Left lung (tissue), 10 donors: ENCODE measurements around the gene SATB2. TPM values are rescaled to one million over a fixed set of nuclear protein-coding genes. Genes with fewer than 3 reads are reported as not detected.

Experiments used
- ATAC-seq: fragments of 200-7000 bp; cut with Tn5 transposase; one replicate; pipeline ENCODE4 v1.9.1; 2020; ENCODE audit warnings: moderate library complexity
- DNase-seq, 4 donors: peaks; one replicate each; pipeline ENCODE4 v3.0.0-alpha.2; 2013 to 2020
- H3K27ac ChIP-seq, 2 donors: fragments of 200-600 bp; sonication (generic) in 1 of 2; one replicate each; pipeline versions ENCODE4 v1.5.0 to v1.8.0; 2020 to 2021
- H3K27me3 ChIP-seq, 2 donors: fragments of 200-600 bp; sonication (generic) in 1 of 2; one replicate each; pipeline versions ENCODE4 v1.5.0 to v1.8.0; 2020 to 2021
- H3K36me3 ChIP-seq, 2 donors: fragments of 200-600 bp; sonication (generic) in 1 of 2; one replicate each; pipeline versions ENCODE4 v1.5.0 to v1.8.0; 2020 to 2021
- H3K4me1 ChIP-seq, 2 donors: fragments of 200-600 bp; one replicate each; pipeline ENCODE4 v1.8.0; 2021
- H3K4me3 ChIP-seq, 2 donors: fragments of 200-600 bp; sonication (generic) in 1 of 2; one replicate each; pipeline versions ENCODE4 v1.5.0 to v1.8.0; 2020 to 2021; ENCODE audit warnings: mild to moderate bottlenecking in 1 of 2
- H3K9me3 ChIP-seq, 2 donors: fragments of 200-600 bp; sonication (generic) in 1 of 2; one replicate each; pipeline versions ENCODE4 v1.5.0 to v1.8.0; 2020 to 2021
- intact Hi-C, 2 donors: fragments of 100-400 bp; cut with DNase I; formaldehyde crosslinking; loops; one replicate each; pipeline versions ENCODE4 v1.11.2 to v1.14.2; 2022
- polyA plus RNA-seq, 6 donors: library from polyadenylated mRNA; unstranded; fragments of 120-200 nt; gene quantifications; one replicate each; pipeline ENCODE4 v1.2.1, GENCODE V29; 2013; ENCODE audit not compliant: insufficient read length in 6 of 6
- total RNA-seq, 2 donors: library from RNA; stranded (reverse); fragmentation: NEBNext Ultra II Directional; extraction: Animal tissue kit (Norgen Biotek cat#: 25700); gene quantifications; one replicate each; pipeline ENCODE4 v1.2.1, GENCODE V29; 2021
- TF ChIP-seq, protein P1 (sequence below), 2 donors: fragments of 200-600 bp; sonication (generic) in 1 of 2; IDR thresholded peaks; one replicate each; pipeline versions ENCODE4 v1.5.0 to v1.8.0; 2021; ENCODE audit warnings: antibody characterized with exemption in 2 of 2
- donor health status: DM: no; HTN: yes; CAD: no.
- donor health status: DM: no; HTN: no; CAD: no.

SATB2 gene
- total and polyA plus RNA-seq, 8 donors = 2.9 to 4.5 (median 3.8) TPM

DNA sequence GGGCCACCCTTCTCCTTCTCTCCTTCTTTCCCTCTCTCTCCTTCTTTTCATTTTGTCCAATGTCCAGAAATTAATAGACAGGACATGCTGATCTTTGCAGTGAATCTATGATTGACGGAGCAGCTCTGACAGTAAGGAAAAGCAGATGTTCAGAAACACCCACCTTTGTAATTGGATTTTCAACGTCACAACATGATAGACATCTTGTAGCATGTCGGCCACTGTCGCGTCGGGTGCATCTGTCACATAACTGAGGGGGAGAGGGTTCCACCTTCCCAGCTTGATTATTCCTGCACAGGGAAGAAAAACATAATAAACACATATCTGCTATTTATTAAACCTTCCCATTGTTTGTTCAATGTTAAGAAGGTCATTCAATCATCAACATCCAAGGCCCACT is 76.2 kb downstream of the SATB2 start:
- peaks cover 0 to 7% of the 10 kb centered on the region in 2 donors for H3K27me3 ChIP-seq
- intact Hi-C loops = no loop called here
- TF ChIP-seq, protein P1, sequence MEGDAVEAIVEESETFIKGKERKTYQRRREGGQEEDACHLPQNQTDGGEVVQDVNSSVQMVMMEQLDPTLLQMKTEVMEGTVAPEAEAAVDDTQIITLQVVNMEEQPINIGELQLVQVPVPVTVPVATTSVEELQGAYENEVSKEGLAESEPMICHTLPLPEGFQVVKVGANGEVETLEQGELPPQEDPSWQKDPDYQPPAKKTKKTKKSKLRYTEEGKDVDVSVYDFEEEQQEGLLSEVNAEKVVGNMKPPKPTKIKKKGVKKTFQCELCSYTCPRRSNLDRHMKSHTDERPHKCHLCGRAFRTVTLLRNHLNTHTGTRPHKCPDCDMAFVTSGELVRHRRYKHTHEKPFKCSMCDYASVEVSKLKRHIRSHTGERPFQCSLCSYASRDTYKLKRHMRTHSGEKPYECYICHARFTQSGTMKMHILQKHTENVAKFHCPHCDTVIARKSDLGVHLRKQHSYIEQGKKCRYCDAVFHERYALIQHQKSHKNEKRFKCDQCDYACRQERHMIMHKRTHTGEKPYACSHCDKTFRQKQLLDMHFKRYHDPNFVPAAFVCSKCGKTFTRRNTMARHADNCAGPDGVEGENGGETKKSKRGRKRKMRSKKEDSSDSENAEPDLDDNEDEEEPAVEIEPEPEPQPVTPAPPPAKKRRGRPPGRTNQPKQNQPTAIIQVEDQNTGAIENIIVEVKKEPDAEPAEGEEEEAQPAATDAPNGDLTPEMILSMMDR (IDR thresholded peaks at IDR 0.05) = no peak
- ATAC-seq (no peak), DNase-seq (no peak)
- no peaks in the 10 kb centered on the region for H3K36me3 ChIP-seq
- H3K4me3 ChIP-seq = no peak overlapping the region
- no peak overlapping the region for H3K27ac ChIP-seq
- H3K9me3 ChIP-seq = no peaks in the 10 kb centered on the region
- H3K4me1 ChIP-seq = no peaks in the 10 kb centered on the region

DNA sequence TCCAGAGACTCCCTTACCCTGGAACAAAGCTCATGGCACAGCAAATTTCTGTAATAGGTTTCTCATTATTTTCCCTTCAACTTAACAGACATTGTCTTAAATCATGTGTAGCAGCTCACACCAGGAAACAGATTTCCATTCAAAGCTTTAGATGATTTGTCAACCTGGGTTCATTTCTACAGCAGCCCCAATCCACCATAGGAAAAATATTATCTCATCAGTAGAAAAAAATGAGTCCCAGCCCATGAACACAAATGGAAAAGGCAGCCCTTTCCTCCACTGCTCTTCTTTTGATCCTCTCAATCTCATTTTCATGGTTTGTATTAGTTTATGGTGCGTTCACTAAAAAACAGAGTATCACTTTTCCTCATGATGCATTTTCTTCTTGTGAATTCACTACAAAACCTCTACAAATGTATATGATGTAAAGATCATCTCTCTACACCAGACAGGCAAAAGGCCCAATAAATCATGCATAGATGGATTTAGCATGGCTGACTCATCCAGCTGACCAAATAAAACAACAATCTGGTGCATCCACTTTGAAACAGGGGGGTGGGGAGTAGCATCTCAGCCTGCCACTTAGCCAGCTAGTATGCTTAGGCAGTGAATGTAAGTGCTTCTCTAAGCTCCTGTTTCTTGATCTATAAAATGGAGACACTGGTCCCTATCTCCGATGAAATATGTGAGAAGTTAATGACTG is 78.6 kb downstream of the SATB2 start:
- Histone ChIP-seq H3K27ac (no peak overlapping the region), H3K9me3 (no peaks in the 10 kb centered on the region), H3K27me3 (peaks cover 0 to 7% of the 10 kb centered on the region in 2 donors), H3K36me3 (no peaks in the 10 kb centered on the region), H3K4me3 (no peak overlapping the region), H3K4me1 (no peaks in the 10 kb centered on the region)
- TF ChIP-seq, protein P1 (IDR thresholded peaks at IDR 0.05) = no peak
- intact Hi-C loops = no loop called here
- DNase-seq (no peak), ATAC-seq (no peak)

DNA sequence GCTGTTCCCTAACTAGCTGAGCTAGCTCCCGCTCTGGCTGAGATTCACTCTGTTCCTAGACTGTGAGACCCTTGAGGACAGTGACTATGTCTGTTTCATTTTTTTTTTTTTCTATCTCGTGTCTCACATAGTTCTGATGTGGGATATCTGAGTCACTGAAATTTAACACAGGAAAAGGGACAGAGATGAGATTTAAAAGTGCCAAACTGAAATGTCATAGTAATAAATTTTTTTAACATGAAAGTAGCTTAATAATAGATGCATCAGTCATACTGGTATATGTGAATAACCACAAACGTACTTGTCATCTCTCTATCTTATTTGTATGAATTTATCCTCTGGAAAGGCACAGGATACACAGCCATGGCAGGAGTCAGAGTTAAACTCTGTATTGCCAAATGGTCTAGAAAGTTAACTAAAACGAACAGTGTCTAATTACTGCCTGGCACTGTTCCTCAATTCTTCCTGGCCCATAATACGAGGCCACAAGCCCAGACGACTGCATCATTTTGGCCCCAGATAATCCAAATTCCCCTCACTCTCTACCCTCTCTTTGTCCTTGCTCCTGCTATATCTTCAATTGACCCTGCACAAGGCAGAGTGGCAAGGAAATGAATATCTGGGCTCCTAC is 87.5 kb downstream of the SATB2 start:
- TF ChIP-seq, protein P1 (IDR thresholded peaks at IDR 0.05) = no peak
- ATAC-seq = no peak
- intact Hi-C loops = no loop called here
- H3K36me3 ChIP-seq = no peaks in the 10 kb centered on the region
- no peaks in the 10 kb centered on the region for H3K4me1 ChIP-seq
- H3K27me3 ChIP-seq = no peaks in the 10 kb centered on the region
- no peak for DNase-seq
- H3K4me3 ChIP-seq = no peak overlapping the region
- H3K27ac ChIP-seq = no peak overlapping the region
- no peaks in the 10 kb centered on the region for H3K9me3 ChIP-seq

DNA sequence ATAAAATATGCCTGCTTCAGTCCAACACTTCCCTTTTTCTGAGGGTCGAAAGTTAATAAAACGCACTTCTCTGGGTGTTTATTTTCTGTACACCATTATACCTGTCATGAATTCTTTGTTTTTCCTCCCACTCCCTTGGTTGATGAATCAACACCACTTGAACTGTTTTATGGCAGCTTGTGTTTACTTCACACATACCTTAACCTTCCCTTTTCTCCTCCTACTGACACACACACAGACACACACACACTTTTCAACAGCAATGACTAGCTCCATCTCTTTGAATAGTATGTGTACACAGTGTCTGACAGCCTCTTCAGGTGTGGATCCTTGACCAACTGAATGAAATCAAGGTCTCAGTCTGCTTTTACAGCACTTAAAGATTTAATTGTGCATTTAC is 91.3 kb downstream of the SATB2 start:
- no peak for DNase-seq
- no peaks in the 10 kb centered on the region for H3K9me3 ChIP-seq
- H3K27me3 ChIP-seq = no peaks in the 10 kb centered on the region
- TF ChIP-seq, protein P1 (IDR thresholded peaks at IDR 0.05) = no peak
- no peaks in the 10 kb centered on the region for H3K4me1 ChIP-seq
- no peak overlapping the region for H3K27ac ChIP-seq
- no peak overlapping the region for H3K4me3 ChIP-seq
- peak; percentile 82 for ATAC-seq
- intact Hi-C loops = no loop called here
- no peaks in the 10 kb centered on the region for H3K36me3 ChIP-seq

DNA sequence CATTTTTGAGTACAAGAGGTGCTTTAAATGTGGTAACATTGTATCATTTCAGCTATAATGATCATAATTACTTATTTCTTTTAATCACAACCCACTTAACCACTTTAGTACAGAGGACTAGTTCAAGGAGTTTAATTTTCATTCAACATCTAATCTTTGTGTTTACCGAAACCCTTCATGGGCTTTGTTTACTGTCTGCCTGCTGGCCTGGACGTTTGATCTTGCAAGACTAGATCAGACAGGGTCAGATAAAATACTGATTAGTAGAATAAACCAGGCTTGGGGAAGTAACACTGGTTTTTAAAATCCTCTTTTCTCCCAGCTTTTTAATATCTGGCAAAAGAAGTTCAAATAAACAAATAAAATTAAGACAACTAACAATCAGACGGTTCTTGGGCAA is 93.6 kb downstream of the SATB2 start:
- no peak overlapping the region for H3K4me3 ChIP-seq
- no peak overlapping the region for H3K27ac ChIP-seq
- H3K36me3 ChIP-seq = no peaks in the 10 kb centered on the region
- DNase-seq (no peak), ATAC-seq (peak; percentile 38)
- intact Hi-C loops = no loop called here
- H3K9me3 ChIP-seq = no peaks in the 10 kb centered on the region
- no peaks in the 10 kb centered on the region for H3K4me1 ChIP-seq
- TF ChIP-seq, protein P1 (IDR thresholded peaks at IDR 0.05) = no peak
- H3K27me3 ChIP-seq = no peaks in the 10 kb centered on the region
